ENCODE data around the gene HHIPL1.

- TF ChIP-seq EZH2 (IDR thresholded peaks at IDR 0.05; ENCODE audit: borderline replicate concordance, low read length), result no peak
- no peak for TF ChIP-seq CTCF (conservative IDR thresholded peaks at IDR 0.05 in 1 of 2, IDR thresholded peaks at IDR 0.05 in 1 of 2; ENCODE audit: extremely low read depth in 1 of 2, insufficient read depth in 1 of 2, low read depth in 1 of 2, low read length in 2 of 2)
Observed at GRCh38 chr14:99615497-99616157, 29.3 kb upstream of the HHIPL1 start.
